PC-3 (cell line): Measurements from ENCODE around the gene PTGFR. TPM values are rescaled to one million over a fixed set of nuclear protein-coding genes. Genes with fewer than 3 reads are reported as not detected.

ENCODE experiments used
- ATAC-seq: fragments of 200-7000 bp; cut with Tn5 transposase; 2 replicates; pipeline ENCODE4 v1.9.1; 2020; ENCODE audit warnings: mild to moderate bottlenecking, moderate library complexity
- BruUV-seq: library from RNA; stranded (reverse); fragments of 400-500 nt; replicated peaks from 2 replicates; lab custom pipeline; 2021; lab: Mats Ljungman, UMichigan
- CTCF ChIA-PET: fragments of 300-600 bp; sonication (Branson Sonifier 250); formaldehyde crosslinking; loops from one replicate; lab custom pipeline; 2022; ENCODE audit warnings: antibody characterized with exemption; lab: Charles Lee
- POLR2A ChIA-PET: fragments of 300-600 bp; sonication (Branson Sonifier 250); formaldehyde crosslinking; loops from one replicate; lab custom pipeline; 2022; ENCODE audit warnings: antibody characterized with exemption; ENCODE audit not compliant: unreplicated experiment; lab: Charles Lee
- DNase-seq: peaks from one replicate; pipeline ENCODE4 v3.0.0-alpha.2; 2015
- H2AFZ ChIP-seq: fragments of 300-600 bp; sonication (generic); 2 replicates; pipeline ENCODE4 v1.6.0; 2016; ENCODE audit warnings: antibody characterized with exemption, low read length
- H3F3A ChIP-seq: fragments of 300-600 bp; sonication (generic); one replicate; pipeline ENCODE4 v1.6.0; 2017; ENCODE audit warnings: antibody characterized with exemption, low read length, control low read depth, mild to moderate bottlenecking; ENCODE audit not compliant: unreplicated experiment
- H3K27ac ChIP-seq: fragments of 300-600 bp; sonication (generic); 2 replicates; pipeline ENCODE4 v1.5.1; 2016; ENCODE audit warnings: mild to moderate bottlenecking, low read length
- H3K27me3 ChIP-seq: fragments of 300-600 bp; sonication (generic); 2 replicates; pipeline ENCODE4 v1.6.1; 2016; ENCODE audit warnings: low read length, mixed read lengths
- H3K36me3 ChIP-seq: fragments of 300-600 bp; sonication (generic); 2 replicates; pipeline ENCODE4 v1.6.1; 2016; ENCODE audit warnings: low read depth, mixed run types, low read length, mixed read lengths
- H3K4me1 ChIP-seq: fragments of 300-600 bp; sonication (generic); 2 replicates; pipeline ENCODE4 v1.5.1; 2016; ENCODE audit warnings: low read length; ENCODE audit not compliant: insufficient read depth
- H3K4me2 ChIP-seq: fragments of 300-600 bp; sonication (generic); 2 replicates; pipeline ENCODE4 v1.6.0; 2016; ENCODE audit warnings: low read length
- H3K4me3 ChIP-seq: fragments of 300-600 bp; sonication (generic); 2 replicates; pipeline ENCODE4 v1.5.1; 2016; ENCODE audit warnings: mild to moderate bottlenecking, low read length, mixed read lengths
- H3K79me2 ChIP-seq: fragments of 300-600 bp; sonication (generic); 2 replicates; pipeline ENCODE4 v1.6.1; 2017; ENCODE audit warnings: low read length, mixed read lengths
- H3K9ac ChIP-seq: fragments of 300-600 bp; sonication (generic); 2 replicates; pipeline ENCODE4 v1.6.0; 2016; ENCODE audit warnings: mild to moderate bottlenecking, low read length
- H3K9me2 ChIP-seq: fragments of 300-600 bp; sonication (generic); replicated peaks from 2 replicates; pipeline ENCODE4 v1.6.1; 2016; ENCODE audit warnings: mixed run types, low read length, mixed read lengths
- H3K9me3 ChIP-seq: fragments of 300-600 bp; sonication (generic); 2 replicates; pipeline ENCODE4 v1.6.1; 2016; ENCODE audit warnings: low read length, mixed read lengths
- H4K20me1 ChIP-seq: fragments of 300-600 bp; sonication (generic); 2 replicates; pipeline ENCODE4 v1.6.1; 2016; ENCODE audit warnings: low read length, mixed read lengths
- EZH2 ChIP-seq: fragments of 300-600 bp; sonication (generic); IDR thresholded peaks from one replicate; pipeline ENCODE4 v1.6.1; 2017; ENCODE audit warnings: antibody characterized with exemption, mild to moderate bottlenecking, low read length; ENCODE audit not compliant: unreplicated experiment
- EZH2phosphoT487 ChIP-seq: fragments of 300-600 bp; sonication (generic); IDR thresholded peaks from 2 replicates; pipeline ENCODE4 v1.6.1; 2018; ENCODE audit warnings: mild to moderate bottlenecking, antibody characterized with exemption, low read length, borderline replicate concordance
- intact Hi-C: fragments of 100-400 bp; cut with micrococcal nuclease; formaldehyde crosslinking; loops from 2 replicates; pipeline ENCODE4 v1.9.0; 2023
- total RNA-seq: library from RNA; depleted of rRNA; stranded (reverse); fragments of >200 nt; gene quantifications from 2 replicates; pipeline ENCODE4 v1.2.3, GENCODE V29; 2014
- TF ChIP-seq, protein P1 (sequence below): fragments of 300-600 bp; sonication (generic); conservative IDR thresholded peaks from 2 replicates; pipeline ENCODE4 v1.5.1; 2017; ENCODE audit warnings: antibody characterized with exemption, low read depth, mild to moderate bottlenecking, low read length

The PTGFR gene
- total RNA-seq, 1 experiment from 2014 or later = 6.8 TPM

- TF ChIP-seq EZH2phosphoT487 = no peak
- TF ChIP-seq, protein P1, sequence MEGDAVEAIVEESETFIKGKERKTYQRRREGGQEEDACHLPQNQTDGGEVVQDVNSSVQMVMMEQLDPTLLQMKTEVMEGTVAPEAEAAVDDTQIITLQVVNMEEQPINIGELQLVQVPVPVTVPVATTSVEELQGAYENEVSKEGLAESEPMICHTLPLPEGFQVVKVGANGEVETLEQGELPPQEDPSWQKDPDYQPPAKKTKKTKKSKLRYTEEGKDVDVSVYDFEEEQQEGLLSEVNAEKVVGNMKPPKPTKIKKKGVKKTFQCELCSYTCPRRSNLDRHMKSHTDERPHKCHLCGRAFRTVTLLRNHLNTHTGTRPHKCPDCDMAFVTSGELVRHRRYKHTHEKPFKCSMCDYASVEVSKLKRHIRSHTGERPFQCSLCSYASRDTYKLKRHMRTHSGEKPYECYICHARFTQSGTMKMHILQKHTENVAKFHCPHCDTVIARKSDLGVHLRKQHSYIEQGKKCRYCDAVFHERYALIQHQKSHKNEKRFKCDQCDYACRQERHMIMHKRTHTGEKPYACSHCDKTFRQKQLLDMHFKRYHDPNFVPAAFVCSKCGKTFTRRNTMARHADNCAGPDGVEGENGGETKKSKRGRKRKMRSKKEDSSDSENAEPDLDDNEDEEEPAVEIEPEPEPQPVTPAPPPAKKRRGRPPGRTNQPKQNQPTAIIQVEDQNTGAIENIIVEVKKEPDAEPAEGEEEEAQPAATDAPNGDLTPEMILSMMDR = no peak
- no peak for TF ChIP-seq EZH2
- no peaks in the 10 kb centered on the region for H4K20me1 ChIP-seq
- no TSS peak for BruUV-seq
Observed at GRCh38 chr1:78561856-78562255, 71.1 kb downstream of the PTGFR start.

DNA sequence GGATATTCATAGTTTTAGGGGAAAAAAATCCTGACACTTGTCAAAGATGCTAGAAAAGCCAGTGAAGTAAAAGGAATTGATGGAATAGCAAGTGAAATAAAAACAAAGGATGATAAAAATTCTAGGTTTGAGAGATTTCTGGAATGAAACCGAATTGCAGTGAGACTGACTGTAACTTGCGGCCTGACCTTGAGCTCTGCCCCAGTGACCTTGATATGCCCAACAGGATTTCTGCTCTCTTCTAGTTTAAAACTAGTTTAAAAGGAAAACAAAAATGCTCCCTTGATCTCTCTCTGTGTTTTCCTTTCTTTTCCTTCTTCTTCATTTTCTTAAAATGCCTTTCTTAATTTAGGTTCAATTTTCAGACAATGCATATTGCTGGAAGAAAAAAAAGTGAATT is 74.6 kb downstream of the PTGFR start:
- Histone ChIP-seq H3K36me3 (no peaks in the 10 kb centered on the region), H3K79me2 (no peaks in the 10 kb centered on the region), H4K20me1 (no peaks in the 10 kb centered on the region), H2AFZ (no peak overlapping the region), H3K27ac (no peak overlapping the region), H3K4me3 (no peak overlapping the region), H3K4me1 (no peaks in the 10 kb centered on the region), H3K9me2 (no peaks in the 10 kb centered on the region), H3K9ac (no peak overlapping the region), H3K9me3 (no peaks in the 10 kb centered on the region), H3K27me3 (no peaks in the 10 kb centered on the region), H3K4me2 (no peak overlapping the region), H3F3A (no peaks in the 10 kb centered on the region)
- DNase-seq = no peak
- no peak for TF ChIP-seq EZH2
- TF ChIP-seq EZH2phosphoT487 = no peak
- TF ChIP-seq, protein P1 = no peak
- CTCF ChIA-PET = no interaction called here
- POLR2A ChIA-PET = no interaction called here
- ATAC-seq = no peak
- BruUV-seq = no TSS peak
- intact Hi-C loops = no loop called here

More at GRCh38 chr1:78561856-78562255, 71.1 kb downstream of the PTGFR start:
- CTCF ChIA-PET = no interaction called here
- H3K27ac ChIP-seq = no peak overlapping the region
- intact Hi-C loops = no loop called here
- H3K9ac ChIP-seq = no peak overlapping the region
- H3K79me2 ChIP-seq = no peaks in the 10 kb centered on the region
- POLR2A ChIA-PET = no interaction called here
- H3F3A ChIP-seq = no peaks in the 10 kb centered on the region
- no peak overlapping the region for H3K4me2 ChIP-seq
- no peak overlapping the region for H3K4me3 ChIP-seq
- H3K27me3 ChIP-seq = no peaks in the 10 kb centered on the region
- H2AFZ ChIP-seq = no peak overlapping the region
- no peaks in the 10 kb centered on the region for H3K36me3 ChIP-seq
- H3K4me1 ChIP-seq = no peaks in the 10 kb centered on the region
- no peak for DNase-seq
- H3K9me2 ChIP-seq = no peaks in the 10 kb centered on the region
- ATAC-seq = no peak
- H3K9me3 ChIP-seq = no peaks in the 10 kb centered on the region

- CTCF ChIA-PET = no interaction called here
- no TSS peak for BruUV-seq
- ATAC-seq = no peak
Observed at GRCh38 chr1:78570539-78570938, 79.8 kb downstream of the PTGFR start.

More at GRCh38 chr1:78570539-78570938, 79.8 kb downstream of the PTGFR start:
- no peak for DNase-seq
- Histone ChIP-seq H3K4me2 (no peak overlapping the region), H3F3A (no peaks in the 10 kb centered on the region), H3K27me3 (no peaks in the 10 kb centered on the region), H2AFZ (no peak overlapping the region), H3K4me3 (no peak overlapping the region), H3K9me3 (no peaks in the 10 kb centered on the region), H3K9me2 (0 out of 2 replicates have a peak, but pooled peaks cover 2% of the 10 kb centered on the region), H3K79me2 (no peaks in the 10 kb centered on the region), H4K20me1 (no peaks in the 10 kb centered on the region), H3K36me3 (no peaks in the 10 kb centered on the region), H3K9ac (no peak overlapping the region), H3K4me1 (no peaks in the 10 kb centered on the region), H3K27ac (no peak overlapping the region)
- TF ChIP-seq, protein P1 = no peak; the same call in 1 of the 2 replicates
- TF ChIP-seq EZH2phosphoT487 (no peak), EZH2 (no peak)
- intact Hi-C loops = no loop called here
- POLR2A ChIA-PET = no interaction called here
